GM19395 (cell line): Measurements from ENCODE around the gene RBMS1.

Experiments used
- ATAC-seq: cut with Tn5 transposase; IDR thresholded peaks from one replicate; pipeline ENCODE4 v1.9.1; 2021; ENCODE audit warnings: mild to moderate bottlenecking, moderate library complexity; ENCODE audit not compliant: unreplicated experiment

RBMS1 gene

GRCh38 chr2:160264308-160264707 is 229.3 kb downstream of the RBMS1 start:
- ATAC-seq: no peak

GRCh38 chr2:160261732-160262131 is 231.9 kb downstream of the RBMS1 start:
- ATAC-seq: no peak

GRCh38 chr2:160258492-160258805 is 235.2 kb downstream of the RBMS1 start:
- ATAC-seq: no peak

- ATAC-seq: no peak
These were observed 235.7 kb downstream of the RBMS1 start for GRCh38 chr2:160257743-160258491.

- no peak for ATAC-seq
These were observed 236.4 kb downstream of the RBMS1 start for GRCh38 chr2:160257041-160257742.

DNA sequence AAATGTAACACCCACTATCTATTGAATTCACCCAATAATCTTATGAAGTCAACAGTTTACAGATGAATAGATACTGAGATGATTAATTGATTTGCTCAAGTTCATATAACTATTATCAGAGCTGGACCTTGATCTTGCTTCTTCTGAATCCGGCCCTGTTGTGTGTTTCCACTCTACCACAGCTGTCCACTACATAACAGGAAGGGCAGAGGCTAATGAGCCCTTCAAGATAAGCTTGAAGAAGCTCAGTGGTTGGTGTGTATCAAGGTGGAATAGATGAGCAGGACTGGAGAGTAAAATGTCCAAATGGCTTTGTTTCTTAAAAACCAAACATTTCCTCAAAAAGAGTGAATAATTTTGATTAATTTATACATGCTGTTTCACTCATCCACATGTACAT is 237.1 kb downstream of the RBMS1 start:
- ATAC-seq: no peak

DNA sequence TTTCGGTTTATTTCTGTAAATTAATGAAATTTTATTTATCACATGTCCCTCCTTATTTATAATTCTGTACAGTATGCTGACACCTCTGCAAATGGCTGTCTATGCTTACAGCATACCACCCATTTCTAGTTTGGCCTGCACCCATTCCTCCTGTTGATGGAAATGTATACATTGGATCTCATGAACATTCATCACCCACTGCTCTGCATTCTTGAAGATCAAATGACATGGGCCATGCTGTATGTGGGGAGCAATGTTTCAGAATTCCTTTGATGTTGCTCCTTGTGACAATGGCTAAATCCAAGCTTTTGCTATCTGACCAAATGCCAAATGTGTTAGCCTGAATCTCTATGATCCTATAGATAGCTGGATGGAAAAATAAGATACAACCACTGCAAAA is 238.2 kb downstream of the RBMS1 start:
- ATAC-seq: no peak

- no peak for ATAC-seq
These were observed 239.3 kb downstream of the RBMS1 start for GRCh38 chr2:160254189-160254762.

DNA sequence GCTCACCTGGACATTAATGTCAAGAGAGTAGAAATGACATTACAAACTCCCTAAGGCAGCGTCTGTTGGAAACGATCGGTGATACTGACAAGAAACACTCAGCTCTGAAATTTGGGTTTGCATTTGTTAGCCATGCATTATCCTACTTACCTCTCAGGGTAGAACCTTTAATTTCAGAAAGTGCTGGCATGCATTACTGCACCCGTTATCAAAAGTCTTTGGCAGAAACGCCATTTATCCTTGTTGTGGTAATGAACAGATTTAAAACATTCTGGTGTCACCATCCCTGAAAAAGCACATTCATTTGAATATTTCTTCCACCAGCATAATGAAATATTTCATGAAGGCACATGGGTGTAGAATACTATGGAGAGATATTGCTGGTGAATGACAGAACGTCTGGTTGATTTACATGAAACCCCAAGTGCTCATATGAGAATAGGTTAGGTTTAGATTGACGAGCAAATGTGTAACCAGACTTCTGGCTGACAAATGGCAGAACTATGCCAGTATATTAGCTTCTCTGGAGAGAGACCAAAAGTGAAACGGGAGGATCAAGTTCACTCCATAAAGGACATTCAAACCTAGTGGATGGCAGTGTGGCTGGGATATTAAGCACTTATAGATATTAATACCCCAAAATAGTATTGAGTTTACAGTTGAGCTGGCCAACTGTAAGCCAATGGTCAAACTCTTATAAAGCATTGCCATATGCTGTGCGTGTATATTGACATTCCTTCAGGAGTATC is 240.0 kb downstream of the RBMS1 start:
- ATAC-seq: no peak

GRCh38 chr2:160252900-160253299 is 240.7 kb downstream of the RBMS1 start:
- ATAC-seq: no peak

DNA sequence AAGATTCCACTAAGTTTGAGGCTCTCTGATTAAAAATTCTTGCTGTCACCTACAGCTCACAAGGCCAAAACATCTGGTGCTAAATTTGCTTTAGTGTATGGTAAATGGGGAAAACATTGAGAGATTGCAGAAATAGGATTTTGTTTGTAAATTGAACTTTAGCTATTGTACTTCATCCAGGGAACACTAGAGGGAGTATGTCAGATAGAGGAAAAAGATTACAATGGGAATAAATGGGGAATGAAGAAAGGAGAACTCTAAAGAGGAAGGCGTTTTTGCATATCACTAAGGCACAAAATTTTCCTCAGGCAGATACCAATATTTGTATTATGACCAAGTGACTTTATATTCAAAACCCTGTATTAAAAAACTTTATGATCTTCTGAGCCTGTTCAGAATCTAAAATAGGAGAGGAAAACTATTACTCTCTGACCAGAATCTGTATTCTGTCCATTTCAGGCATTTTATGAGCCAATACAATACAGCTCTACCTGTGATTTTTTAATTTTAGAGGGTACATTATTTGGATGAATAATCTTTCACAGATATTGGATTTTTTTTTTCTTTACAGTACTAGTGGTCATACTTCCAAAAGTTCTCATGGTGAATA is 241.2 kb downstream of the RBMS1 start:
- no peak for ATAC-seq

DNA sequence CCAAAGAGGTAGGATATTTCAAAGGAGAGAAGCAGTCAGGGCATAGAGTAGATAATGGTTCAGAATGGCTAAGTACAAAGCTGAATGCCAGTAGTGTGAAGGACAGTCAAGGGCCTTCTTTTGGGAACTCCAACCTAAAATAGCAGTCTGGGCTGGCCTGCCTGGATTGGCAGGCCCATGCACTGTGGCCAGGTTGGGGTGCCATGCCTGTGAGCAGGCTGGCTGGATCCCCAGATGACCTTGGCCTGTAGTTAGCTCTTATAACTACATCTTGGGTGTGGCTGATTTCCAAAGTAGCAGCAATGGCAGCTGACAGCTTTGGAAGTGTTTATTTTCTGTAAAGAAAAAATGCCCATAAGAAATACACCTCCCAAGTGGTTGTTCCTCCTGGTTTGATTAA is 242.0 kb downstream of the RBMS1 start:
- no peak for ATAC-seq

- ATAC-seq: no peak
These were observed 243.7 kb downstream of the RBMS1 start for GRCh38 chr2:160249876-160250275.

DNA sequence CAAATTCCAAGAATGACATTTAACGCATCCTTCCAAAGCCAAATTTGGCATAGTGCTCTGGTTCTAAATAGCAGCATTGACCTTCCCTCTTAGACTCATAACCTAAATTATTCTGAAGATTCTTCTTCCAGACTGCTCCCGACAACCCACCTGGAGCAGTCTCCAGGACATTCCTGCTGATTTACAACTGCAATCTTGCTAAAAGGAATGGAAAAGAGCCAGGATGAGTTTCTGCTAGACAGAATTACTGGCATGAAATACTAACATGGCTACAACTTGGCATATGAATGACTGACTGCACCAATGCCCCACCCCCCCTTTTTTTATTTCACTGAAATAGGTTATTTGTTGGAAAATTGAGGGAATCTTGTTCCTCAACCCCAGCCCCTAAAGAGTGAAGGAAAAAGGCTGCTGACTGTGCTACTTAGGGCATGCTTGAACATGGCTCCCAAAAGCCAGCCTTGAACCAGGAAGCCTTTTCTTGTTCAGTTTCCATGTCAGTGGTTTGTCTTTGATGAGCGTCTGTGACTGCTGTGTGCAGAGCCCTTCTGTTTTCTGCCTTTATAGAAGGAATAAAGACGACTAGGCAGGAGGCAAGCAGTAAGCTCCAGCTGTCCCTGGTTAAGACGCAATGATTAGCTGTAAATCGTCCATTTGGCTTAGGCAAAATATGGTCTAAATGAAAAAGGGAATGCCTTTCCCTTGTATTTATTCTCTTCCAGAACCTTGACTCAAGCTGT is 246.1 kb downstream of the RBMS1 start:
- ATAC-seq: no peak

DNA sequence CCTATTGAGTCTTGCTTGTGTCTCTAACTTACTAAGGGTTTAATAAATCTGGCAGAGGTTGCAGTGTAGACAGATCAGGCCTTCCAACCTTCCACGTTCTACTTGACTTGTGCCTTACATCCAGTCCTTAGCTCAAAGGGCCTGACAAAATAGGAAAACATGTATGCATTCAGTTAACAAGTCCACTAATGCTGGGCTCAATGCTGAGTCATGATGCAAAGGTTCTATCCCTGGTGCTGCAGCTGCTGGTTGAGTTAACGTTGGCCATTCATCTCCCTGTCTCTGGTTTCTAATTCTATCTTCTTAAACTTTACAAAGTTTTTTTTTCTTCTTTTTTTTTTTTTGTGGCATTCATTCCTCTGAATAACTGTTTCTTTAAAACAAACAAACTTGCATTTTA is 247.3 kb downstream of the RBMS1 start:
- ATAC-seq: no peak

DNA sequence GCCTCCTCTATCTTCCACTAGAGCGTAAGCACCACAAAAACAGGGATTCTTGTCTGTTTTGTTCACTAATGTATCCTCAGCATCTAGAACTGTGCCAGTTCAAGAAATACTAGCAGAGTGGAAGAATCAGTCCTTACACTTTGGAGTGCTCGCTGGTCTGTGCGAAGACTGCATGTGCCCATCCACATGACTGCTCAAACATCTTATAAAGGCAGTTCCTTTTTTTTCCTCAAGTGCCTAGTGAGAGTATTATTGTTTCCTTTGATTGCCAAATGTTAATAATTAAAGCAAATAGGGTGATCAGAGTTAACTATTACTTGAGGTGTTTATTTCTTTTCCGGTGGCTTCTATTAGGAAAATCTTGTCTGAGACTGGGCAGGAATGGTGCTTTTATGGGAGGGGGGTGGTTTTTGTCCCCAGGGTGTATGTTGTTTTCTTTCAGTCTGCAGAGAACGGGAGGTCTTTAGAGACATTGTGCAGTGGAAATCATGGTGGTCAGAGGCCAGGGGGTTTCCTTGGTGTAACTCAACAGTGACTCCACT is 247.9 kb downstream of the RBMS1 start:
- no peak for ATAC-seq

DNA sequence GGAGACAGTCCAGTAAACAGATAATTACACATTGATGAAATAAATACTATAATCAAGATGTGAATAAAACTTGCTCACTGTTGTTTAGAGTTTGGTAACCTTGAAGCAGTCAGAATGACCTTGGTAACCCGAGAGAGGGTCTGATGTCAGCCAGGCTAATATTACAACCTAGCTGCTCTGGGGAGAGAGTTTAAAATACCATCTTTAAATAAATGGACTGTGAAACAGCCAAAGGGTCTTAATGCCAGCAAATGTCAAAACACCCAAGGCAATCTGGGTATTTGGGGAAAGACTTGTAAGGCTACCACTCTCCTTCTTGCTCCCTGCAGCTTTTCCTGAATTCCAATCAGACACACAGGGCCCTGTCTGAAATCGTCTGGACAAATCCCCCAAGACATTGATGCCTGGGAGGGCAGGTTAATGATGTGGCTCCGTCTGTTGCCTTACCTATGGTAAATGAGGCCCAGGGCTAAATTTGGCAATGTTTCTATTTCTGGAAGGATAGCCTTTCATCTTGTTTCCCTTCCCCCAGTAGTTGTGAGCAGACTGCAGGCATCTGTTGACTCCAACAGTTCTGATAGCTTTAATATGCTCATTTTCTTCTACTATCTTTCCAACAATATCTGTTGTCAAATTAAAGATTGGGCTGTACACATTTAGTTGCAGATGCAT is 250.6 kb downstream of the RBMS1 start:
- no peak for ATAC-seq

GRCh38 chr2:160241251-160242137 is 252.1 kb downstream of the RBMS1 start:
- no peak for ATAC-seq

- no peak for ATAC-seq
These were observed 254.2 kb downstream of the RBMS1 start for GRCh38 chr2:160239436-160239835.
